LHCN-M2 (cell line): ENCODE data around the gene HIVEP2. TPM values are rescaled to one million over a fixed set of nuclear protein-coding genes. Genes with fewer than 3 reads are reported as not detected.

Experiments used
- DNase-seq: peaks from one replicate; pipeline ENCODE4 v3.0.0-alpha.2; 2012; ENCODE audit warnings: low read depth
- total RNA-seq: library from RNA; depleted of rRNA; stranded (reverse); fragments of >200 nt; gene quantifications from 2 replicates; pipeline ENCODE4 v1.2.3, GENCODE V29; 2014

Gene HIVEP2
- total RNA-seq, 1 experiment from 2014 or later: 15.1 TPM

DNA sequence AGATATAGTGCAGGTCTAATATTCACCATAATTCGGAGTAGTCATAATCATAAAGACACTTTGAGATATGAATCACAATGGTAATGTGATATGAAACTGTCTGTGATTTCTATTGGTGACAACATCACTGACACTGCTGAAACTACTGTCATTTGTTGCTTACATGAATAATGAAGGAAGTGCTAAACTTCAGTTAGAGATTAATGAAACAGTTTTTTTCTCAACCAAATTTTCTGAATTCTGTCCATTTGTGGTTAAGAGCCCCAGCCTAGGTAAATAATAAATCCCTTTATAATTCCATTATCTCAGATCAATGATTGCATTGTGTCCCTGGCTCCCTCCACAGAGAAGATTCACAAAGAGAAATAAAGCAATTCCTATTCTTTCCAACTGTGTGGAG lies 122.6 kb downstream of the HIVEP2 start:
- DNase-seq: no peak

DNA sequence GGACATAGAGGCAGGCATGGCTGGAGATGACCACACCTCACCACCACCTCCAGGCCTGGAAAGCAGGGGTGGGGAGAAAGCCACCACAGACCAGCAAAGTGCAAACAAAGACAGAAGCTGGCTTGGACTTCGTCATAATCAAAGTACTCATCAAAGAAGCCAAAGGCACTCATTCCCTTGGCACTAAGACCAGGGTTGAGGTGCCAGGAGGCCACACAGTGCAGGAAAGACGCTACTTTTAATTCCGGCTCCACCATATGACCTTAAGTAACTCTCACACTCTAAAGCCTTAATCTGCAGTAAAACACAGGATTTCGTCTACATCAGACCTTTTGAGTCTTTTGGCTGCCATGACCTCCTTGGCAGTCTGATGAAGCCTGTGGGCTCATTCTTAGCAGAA lies 123.1 kb downstream of the HIVEP2 start:
- no peak for DNase-seq

DNA sequence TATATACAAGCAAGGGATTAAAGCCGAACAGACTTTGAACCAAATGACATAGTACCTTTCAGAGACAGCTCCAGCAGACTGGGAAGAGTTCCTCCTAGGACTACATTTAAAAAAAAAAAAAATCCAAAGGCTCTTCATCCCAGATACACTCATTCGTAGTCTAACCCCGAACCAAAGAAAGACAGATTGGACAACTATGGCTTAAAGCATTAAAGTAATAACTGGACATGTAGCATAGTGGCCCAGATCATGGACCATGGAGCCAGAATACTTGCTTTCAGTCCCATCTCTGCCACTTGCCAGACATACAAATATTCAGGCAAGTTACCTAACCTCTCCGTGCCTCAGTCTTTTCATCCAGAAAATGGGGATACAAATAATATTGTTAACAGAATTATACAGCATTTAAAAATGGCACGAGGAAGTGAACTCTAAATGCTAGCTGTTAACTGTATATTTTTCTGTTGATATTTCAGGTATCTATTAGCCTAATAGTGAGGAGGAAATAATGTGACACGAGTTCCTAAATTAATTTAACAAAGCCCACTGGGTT lies 123.7 kb downstream of the HIVEP2 start:
- DNase-seq: no peak

DNA sequence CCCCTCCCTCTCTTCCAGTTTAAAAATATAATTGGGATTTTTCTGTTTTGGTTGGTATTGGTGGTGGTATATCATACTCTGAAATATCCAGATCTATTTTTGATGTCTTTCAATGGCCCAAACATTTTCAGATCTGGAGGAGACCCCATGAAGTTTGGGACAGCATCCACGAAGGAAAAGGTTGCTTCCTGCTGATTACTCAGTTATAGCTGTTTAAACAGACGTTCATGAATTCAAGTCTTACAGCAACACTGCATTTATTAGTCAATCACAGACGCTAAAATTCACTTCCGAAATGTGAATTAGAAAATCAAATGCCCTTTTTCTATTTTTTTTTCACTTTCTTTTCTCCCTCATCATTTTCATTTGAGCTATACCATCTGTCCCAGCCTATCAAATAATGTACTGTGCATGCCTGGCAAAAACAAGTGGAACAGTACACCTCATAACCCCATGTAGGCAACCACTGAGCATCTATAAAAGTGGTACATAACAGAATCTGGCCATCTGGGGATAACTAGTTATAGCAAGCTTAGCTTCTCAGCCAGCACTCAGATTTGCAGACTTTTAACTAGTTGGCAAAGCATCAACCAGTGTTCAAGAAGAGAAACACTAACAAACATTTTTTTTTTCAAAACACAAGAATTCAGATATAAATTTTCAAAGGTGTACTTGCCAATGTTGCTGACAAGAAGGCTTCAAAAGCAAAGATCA lies 124.5 kb downstream of the HIVEP2 start:
- peak; percentile 55 for DNase-seq

DNA sequence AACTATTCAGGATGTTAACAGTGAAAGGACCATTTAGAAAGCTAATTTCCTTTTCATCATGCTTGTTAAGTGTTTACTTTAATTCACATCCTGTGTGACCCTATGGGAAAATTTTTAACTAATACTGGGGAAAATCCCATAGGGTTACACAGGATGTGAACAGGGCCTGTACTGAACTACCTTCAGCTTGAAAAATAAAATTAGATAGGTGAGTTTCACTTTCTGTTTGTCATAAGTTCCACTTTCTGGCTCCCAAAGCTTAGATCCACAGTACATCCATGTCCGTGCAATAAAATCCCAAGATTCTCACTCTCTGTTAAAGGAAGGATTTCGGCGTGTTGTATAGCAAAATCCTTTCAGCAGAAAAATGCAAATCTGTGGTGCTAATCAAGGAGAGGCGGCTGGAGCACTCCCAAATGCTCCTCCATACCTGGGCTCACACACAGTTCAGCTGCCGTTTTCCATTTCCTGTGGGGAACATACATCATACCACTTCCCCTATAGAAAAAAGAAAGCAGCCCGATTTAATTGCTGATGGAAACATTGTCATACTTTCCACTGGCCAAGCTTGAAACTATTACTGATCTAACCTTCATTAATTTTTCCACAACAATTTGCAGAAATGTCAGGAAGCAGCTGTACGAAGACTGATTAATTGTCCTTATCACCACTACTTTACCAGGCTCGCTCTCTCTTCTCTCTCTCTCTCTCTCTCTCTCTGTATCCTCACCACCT lies 125.2 kb downstream of the HIVEP2 start:
- peak; percentile 49 for DNase-seq

DNA sequence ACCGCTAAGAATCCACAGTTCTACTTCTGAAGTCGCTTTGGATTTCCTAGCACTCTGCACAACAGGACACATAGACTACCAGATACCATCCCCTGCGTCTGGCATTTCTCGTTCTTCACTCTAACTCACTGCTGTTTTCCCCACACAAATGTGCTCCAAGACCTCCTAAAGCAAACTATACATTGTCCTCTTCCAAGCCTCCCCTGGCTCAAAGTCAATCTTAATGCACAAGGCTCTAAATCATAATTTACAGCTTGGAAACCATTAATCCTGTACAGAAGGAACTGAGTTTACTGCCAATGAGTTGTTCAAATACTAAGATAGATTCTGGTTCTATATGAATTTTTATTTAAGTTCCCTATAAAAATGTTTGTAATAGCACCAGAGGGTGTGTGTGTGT lies 128.5 kb downstream of the HIVEP2 start:
- DNase-seq: no peak

DNA sequence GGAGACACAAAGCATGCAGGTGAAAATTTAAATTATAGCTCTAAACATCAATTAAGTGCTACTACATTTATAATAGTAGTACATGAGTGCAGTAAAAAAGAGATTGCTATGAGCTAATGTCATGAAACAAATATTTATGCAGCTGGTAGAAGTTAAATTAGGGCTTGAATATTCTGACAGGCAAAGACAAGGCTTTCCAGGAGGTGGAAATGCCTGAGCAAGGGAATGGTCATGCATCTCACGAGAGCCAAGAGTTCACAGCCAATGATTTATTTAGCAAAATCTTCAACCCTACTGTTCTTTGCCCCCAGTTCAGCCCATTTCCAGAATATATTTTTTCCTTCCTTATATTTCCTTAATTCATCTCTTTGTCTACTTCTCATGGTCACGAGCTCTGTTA lies 128.9 kb downstream of the HIVEP2 start:
- DNase-seq: peak; percentile 67

DNA sequence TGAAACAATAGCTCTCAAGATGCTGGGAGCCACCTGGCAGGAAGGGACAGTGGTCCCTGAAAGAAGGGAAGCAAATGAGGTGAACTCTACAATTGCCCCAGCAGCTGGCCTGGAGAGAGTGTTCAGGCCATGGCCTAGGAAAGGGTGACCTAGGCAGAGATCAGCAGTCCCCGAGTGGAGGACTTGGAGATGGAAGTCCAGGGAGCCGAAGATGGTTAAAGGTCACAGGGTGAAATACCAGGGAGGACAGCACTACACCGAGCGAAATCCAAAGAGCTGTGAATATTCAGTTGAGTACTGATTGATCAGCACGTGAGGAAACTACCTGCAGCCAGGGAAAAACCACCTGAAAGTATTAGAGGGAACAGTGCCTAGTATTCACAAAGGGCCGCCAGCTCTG lies 133.1 kb downstream of the HIVEP2 start:
- no peak for DNase-seq

DNA sequence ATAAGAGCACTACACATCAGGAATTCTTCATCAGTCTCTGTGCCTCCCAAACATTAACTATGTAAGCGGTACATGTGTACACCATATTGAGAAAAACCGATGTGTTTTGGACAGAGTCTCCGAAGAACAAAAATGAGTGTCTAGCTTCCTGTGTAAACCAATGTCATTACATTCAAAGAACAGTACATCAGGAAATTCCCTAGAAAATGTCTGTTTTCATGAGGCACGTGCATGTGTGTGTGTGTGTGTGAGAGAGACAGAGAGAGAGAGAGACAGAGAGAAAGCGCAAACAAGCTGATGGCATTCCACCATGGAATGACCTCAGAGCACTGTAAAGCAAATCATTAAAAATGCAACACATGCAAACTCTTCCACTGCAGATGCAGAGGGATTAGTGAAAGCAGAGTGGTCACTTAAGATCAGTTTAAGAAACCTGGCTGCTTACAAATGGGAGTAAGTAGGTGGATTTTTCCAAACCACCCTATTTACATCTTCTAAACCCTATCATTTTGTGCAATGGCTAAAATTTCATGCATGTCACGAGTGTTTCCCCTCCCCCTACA lies 133.9 kb downstream of the HIVEP2 start:
- no peak for DNase-seq

DNA sequence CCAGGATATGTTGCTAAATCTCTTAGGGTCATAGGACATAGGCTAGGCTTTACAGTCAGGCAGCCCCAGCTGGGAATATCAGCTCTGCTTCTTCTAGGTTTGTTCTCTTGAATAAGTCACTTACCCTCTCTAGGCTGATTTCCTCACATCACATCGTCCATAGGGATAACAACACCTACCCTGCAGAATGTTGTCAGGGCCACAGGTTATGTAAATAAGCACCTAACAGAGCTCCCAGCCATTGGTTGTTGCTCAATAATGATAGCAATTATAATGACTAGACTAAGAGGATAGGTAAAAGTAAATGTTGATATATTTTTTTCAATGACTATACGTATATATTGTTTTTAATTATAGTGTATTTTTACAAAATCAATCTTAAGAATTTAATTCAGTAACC lies 135.0 kb downstream of the HIVEP2 start:
- no peak for DNase-seq

DNA sequence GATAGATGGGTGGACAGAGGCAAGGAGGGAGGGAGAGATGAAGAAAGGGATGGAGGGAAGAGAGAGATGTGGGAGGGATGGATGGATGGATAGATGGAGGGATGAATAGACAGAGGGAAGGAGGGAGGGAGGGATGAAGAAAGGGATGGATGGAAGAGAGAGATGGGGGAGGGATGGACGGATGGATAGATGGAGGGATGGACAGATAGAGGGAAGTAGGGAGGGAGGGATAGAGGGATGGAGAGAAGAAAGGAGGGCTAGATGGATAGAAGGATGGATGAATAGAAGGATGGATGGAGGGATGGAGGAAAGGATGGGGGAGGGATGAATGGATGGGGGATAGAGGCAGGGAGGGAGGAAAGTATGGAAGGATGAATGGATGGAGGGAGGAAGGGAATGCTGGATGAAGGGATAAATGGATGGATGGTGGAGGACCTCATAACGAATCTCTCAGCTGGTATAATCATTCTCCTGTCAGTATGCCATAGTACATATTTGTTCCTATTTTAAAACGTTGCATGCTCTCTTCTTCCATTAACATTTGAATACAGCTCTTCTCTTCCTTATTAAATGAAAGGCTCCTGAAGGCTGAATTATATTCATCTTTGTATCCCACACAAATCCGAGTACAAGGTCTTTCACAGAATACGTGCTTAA lies 136.4 kb downstream of the HIVEP2 start:
- DNase-seq: no peak

DNA sequence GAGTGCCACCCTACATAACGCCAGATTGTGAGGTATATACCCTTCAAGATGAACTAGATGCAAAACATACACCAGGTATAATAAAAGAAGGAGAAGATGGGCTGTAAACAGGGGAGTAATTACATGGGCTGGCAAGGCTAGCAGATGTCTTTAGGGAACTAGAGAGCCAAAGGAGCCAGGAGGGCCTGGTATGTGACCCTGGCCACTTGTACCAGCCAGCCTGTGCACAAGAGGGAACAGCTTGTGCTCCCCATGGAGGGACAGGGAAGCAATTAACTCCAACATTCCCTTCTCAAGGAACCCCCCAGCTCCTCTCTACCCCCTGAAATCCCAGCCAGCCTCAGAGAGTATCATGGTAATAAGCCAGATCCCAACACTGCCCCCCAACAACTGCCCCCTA lies 139.9 kb downstream of the HIVEP2 start:
- DNase-seq: no peak

DNA sequence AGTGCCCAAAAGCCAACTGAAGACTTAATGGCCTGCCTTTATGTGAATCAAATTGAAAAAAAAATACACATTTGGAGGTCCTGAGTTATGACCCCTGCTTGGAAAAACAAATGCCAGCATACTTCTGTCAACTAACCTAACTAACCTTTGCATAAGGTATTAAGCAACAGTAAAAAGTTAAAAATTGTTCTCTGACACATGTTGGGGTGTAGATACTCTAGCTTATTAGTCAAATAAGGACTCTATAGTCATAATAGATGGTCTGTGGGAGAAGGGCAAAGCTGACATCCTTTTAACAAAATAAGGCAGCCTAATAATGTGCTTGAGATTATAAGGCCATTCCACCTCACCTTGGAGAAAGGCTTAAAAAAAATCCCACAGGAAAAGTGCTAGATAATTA lies 140.5 kb downstream of the HIVEP2 start:
- DNase-seq: no peak

DNA sequence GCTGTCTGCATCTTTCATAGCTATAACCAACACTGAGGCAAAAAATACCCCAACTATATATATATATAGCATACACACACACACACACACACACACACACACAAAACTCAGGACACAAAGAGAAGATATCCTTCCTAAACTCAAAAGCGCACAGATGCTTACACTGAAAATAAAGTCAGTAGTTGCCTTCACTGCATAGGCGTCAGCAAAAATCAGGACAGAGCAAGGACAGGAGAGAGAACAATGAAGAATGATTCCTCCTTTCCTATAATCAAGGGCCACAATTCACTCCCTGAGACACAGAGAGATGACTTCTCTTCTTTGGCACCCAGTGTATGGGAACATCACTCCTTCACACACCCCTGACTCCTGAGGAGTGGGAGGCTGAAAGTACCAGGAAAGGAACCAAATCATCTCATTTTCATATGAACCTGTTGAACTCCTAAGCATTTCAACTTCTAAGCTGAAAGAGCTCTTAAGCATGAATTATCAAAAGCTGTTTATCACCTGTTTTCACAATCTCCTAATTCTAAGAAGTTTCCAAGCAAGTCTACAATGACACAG lies 141.4 kb downstream of the HIVEP2 start:
- DNase-seq: no peak

DNA sequence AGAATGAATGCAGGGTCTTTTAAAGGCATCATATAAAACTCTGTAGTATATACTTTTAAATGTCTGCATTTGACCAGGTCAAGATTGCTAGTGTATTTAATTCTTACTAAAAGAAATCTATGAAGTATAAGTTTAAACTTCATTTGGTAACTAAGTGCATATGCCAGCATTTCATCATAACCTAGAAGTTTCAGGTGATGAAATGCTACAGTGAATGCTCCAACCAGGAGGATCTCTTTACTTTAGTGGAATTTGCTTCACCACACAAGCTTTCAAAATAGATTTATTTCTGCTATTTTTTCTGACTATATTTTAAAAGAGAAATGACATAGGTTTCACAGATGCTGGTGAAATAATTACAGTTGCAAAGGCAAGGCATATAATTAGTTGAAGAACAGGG lies 141.9 kb downstream of the HIVEP2 start:
- no peak for DNase-seq

DNA sequence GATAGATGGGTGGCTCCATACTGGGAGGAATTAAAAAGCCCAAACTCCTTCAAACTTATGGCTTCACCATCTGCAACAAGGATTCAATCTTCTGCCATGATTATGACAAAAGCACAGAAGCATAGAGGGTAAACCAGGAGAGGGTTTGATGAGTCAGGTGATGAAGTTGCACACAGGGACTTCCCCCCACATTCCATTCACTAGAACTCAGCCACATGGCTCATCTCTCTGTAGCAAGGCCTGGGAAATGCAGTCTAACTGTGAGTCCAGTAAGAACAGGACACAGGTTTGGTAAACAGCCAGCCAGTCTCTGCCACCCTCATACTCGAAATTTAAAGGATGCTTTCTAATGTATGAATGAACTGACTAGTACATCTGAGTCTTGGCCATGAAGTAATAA lies 142.9 kb downstream of the HIVEP2 start:
- peak; percentile 98 for DNase-seq

DNA sequence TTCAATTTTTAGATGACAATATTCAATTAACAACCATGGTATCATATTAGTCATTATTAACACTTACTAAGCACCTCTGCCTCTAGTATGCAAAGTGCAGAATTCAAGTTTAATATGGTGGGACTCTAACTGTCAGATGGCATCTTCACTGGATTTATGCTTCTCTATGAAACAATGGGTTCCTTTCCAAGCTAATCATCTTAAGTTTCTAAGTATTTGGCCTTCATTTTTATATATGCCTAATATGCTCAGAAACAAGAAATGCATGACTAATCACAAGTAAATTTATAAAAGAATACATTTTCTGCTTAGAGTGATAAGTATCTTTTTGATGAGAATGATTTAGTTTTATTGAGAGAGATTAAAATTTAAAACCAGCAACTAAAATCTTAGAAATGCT lies 144.7 kb downstream of the HIVEP2 start:
- DNase-seq: no peak

DNA sequence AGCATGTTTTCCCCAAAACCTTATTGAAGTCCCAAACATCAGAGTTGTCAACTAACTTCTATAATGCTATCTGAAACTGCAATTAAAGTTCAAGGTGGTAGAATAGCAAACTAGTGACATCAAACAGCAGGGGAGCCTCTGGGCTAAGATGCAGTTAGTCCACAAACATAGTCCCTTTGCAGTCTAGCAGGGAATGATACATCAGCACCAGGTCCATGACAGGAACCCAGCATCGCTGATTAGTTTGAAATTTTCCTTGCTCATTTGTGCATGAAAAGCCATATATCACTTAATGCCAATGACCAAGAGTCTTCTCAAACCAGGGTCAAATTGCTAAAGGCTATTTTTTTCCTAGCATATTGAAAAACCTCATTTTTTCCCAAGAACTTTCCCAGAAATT lies 145.3 kb downstream of the HIVEP2 start:
- no peak for DNase-seq

DNA sequence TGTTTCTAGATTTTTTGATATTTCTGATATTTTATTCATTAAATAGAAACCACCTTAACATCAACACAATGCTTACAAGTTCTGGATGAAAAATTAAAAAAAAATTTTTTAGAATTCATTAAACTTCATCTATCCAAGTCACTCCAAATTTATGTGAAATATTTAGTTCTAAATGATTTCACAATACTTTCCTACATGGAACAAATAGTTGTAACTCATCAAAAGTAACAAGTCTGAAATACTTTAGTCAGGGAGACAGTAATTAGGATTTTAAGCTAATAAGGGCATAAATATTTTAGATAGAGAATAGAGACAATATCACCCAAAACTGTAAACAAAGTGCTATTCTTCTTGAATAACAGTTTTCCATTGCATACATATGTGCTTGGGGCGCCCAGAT lies 147.8 kb downstream of the HIVEP2 start:
- DNase-seq: no peak

DNA sequence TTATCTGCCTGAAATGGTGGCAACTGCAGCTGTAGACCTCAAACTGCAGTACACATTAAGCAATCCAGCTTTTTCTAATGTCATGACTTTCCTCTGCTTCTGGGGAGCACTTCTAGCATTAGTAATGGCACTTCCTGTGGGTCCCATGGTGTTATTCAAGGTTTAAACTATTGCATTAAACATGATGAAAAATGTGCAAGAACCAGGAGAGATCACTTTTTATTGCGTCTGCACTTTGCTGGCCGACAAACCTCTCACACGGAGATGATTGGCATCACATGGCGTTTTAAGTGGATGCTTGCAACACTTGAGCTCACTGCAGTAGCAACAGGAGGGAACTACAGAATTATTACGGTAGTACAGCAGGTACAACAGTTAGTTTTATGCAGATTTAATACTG lies 148.4 kb downstream of the HIVEP2 start:
- peak; percentile 51 for DNase-seq

DNA sequence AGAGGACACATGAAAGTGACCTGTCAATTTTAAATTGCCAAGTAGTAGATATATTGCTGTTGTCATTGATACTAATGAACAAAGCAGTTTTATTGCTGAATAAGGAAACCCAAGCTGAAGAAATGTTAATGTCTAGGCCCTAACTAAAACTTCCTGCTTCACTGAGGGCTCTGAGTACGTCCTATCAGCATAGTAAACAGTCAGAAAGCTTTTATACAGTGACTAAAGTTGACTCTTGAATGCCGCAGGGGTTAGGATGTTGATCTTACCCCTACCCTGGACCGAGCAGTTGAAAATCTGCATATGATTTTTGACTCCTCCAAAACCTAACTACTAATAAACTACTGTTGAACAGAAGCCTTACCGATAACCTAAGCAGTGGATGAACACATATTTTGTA lies 149.0 kb downstream of the HIVEP2 start:
- DNase-seq: no peak

DNA sequence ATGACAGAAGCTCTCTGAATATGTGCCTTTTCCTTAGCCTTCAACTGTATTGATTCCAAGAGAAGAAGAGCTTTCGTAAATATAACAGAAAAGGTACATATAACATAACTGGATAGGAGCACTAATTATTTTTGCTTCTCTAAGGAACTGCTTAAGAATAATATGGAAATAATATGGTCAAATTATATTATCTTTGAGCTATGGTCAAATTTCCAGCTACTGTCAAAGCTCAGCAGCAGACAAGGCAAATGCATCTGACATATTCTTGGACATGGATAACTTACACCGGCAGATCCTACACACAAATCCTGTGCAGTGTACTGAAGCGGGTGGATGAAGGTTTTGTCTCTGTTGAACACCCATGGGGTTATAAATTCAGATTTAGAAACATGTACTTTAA lies 150.6 kb downstream of the HIVEP2 start:
- no peak for DNase-seq
